HCT116 (cell line): Measurements from ENCODE around the gene TMEM176B. TPM values are rescaled to one million over a fixed set of nuclear protein-coding genes. Genes with fewer than 3 reads are reported as not detected.

Experiments
- ATAC-seq: fragments of 200-7000 bp; cut with Tn5 transposase; 2 replicates; pipeline ENCODE4 v1.9.1; 2020; ENCODE audit warnings: mild to moderate bottlenecking, moderate library complexity
- BruUV-seq: library from RNA; stranded (reverse); fragments of 400-500 nt; replicated peaks from 2 replicates; lab custom pipeline; 2021; lab: Mats Ljungman, UMichigan
- CTCF ChIA-PET: fragments of 300-600 bp; sonication (Branson Sonifier 250); formaldehyde crosslinking; loops from one replicate; lab custom pipeline; 2021; ENCODE audit warnings: antibody characterized with exemption; lab: Charles Lee
- POLR2A ChIA-PET: fragments of 300-600, 350-600 bp; sonication (Branson Sonifier 250); formaldehyde crosslinking; loops from one replicate; lab custom pipeline; 2021; ENCODE audit warnings: antibody characterized with exemption; lab: Charles Lee
- RAD21 ChIA-PET, 2 experiments: fragments of 300-600 bp; sonication (Branson Sonifier 250); formaldehyde crosslinking; loops; one replicate each; lab custom pipeline; 2023; ENCODE audit warnings: low total read pairs in 2 of 2; ENCODE audit not compliant: uncharacterized antibody in 2 of 2, unreplicated experiment in 2 of 2, low non-redundant PET in 1 of 2; lab: Charles Lee
- DNase-seq: peaks from one replicate; pipeline ENCODE4 v3.0.0-alpha.2; 2010; ENCODE audit warnings: low read depth, low spot score
- H2AFZ ChIP-seq: fragments of 200-600 bp; shearing (Covaris generic), sonication (generic); 2 replicates; pipeline ENCODE4 v1.6.1; 2017; ENCODE audit warnings: low read depth, mixed run types, mixed read lengths, antibody characterized with exemption, low read length; ENCODE audit not compliant: poor library complexity, severe bottlenecking
- H3K27ac ChIP-seq: 2 replicates; pipeline ENCODE4 v1.5.1; 2012; ENCODE audit warnings: low read depth, low read length
- H3K27me3 ChIP-seq: fragments of 200-600 bp; sonication (generic); 2 replicates; pipeline ENCODE4 v1.6.1; 2016; ENCODE audit warnings: mixed run types, low read length, mixed read lengths; ENCODE audit not compliant: insufficient read depth
- H3K36me3 ChIP-seq, 2 experiments: fragments of 200-500 bp in 1 of 2; fragments of 200-600 bp in 1 of 2; sonication (Bioruptor generic) in 1 of 2; sonication (generic) in 1 of 2; 2 replicates each; pipeline versions ENCODE4 v1.5.1 to v1.6.1; 2014 to 2016; ENCODE audit warnings: low read length in 2 of 2, inconsistent platforms in 1 of 2, mixed read lengths in 1 of 2, mixed run types in 1 of 2; ENCODE audit not compliant: insufficient read depth in 2 of 2, control insufficient read depth in 1 of 2
- H3K4me1 ChIP-seq, 2 experiments: fragments of 200-600 bp in 1 of 2; sonication (generic) in 1 of 2; 2 replicates each; pipeline versions ENCODE4 v1.5.1 to v1.6.1; 2012 to 2017; ENCODE audit warnings: low read length in 2 of 2, inconsistent platforms in 1 of 2, mild to moderate bottlenecking in 1 of 2, mixed read lengths in 1 of 2, mixed run types in 1 of 2, moderate library complexity in 1 of 2; ENCODE audit not compliant: insufficient read depth in 2 of 2, control insufficient read depth in 1 of 2
- H3K4me2 ChIP-seq: fragments of 200-600 bp; sonication (generic); 2 replicates; pipeline ENCODE4 v1.6.1; 2017; ENCODE audit warnings: mixed run types, low read length, mixed read lengths
- H3K4me3 ChIP-seq, 2 experiments: fragments of 200-600 bp in 1 of 2; sonication (generic) in 1 of 2; replicated peaks in 1 of 2; 2 replicates each; pipeline ENCODE4 v1.5.1; 2011 to 2016; ENCODE audit warnings: low read length in 2 of 2, control low read depth in 1 of 2, low read depth in 1 of 2, mild to moderate bottlenecking in 1 of 2, mixed read lengths in 1 of 2, mixed run types in 1 of 2
- H3K79me2 ChIP-seq: fragments of 200-600 bp; sonication (generic); 2 replicates; pipeline ENCODE4 v1.6.1; 2017; ENCODE audit warnings: mild to moderate bottlenecking, mixed run types, low read length, moderate library complexity, mixed read lengths; ENCODE audit not compliant: insufficient read depth
- H3K9ac ChIP-seq: fragments of 200-600 bp; sonication (generic); 2 replicates; pipeline ENCODE4 v1.6.1; 2016; ENCODE audit warnings: low read length, mixed read lengths
- H3K9me2 ChIP-seq: fragments of 200-600 bp; sonication (generic), shearing (Covaris generic); 2 replicates; pipeline ENCODE4 v1.6.1; 2017; ENCODE audit warnings: mixed run types, mild to moderate bottlenecking, moderate library complexity; ENCODE audit not compliant: insufficient read depth
- H3K9me3 ChIP-seq, 2 experiments: fragments of 200-500 bp in 1 of 2; fragments of 200-600 bp in 1 of 2; sonication (Bioruptor generic) in 1 of 2; sonication (generic) in 1 of 2; 2 replicates each; pipeline ENCODE4 v1.6.1; 2014 to 2017; ENCODE audit warnings: low read length in 2 of 2, mixed read lengths in 2 of 2, inconsistent platforms in 1 of 2, low read depth in 1 of 2, mild to moderate bottlenecking in 1 of 2, mixed run types in 1 of 2, moderate library complexity in 1 of 2; ENCODE audit not compliant: control insufficient read depth in 1 of 2, insufficient read depth in 1 of 2
- H4K20me1 ChIP-seq: fragments of 200-600 bp; sonication (generic), shearing (Covaris generic); 2 replicates; pipeline ENCODE4 v1.6.1; 2017; ENCODE audit warnings: mixed run types, mild to moderate bottlenecking, moderate library complexity; ENCODE audit not compliant: insufficient read depth
- CBX3 ChIP-seq: IDR thresholded peaks from 2 replicates; pipeline ENCODE4 v1.6.1; 2012; ENCODE audit warnings: low read depth
- EGR1 ChIP-seq: IDR thresholded peaks from 2 replicates; pipeline ENCODE4 v1.6.1; 2012; ENCODE audit warnings: low read depth
- EZH2 ChIP-seq: fragments of 200-600 bp; sonication (generic); IDR thresholded peaks from 2 replicates; pipeline ENCODE4 v1.6.1; 2017; ENCODE audit warnings: antibody characterized with exemption, mixed run types
- EZH2phosphoT487 ChIP-seq: fragments of 200-600 bp; IDR thresholded peaks from 2 replicates; pipeline ENCODE4 v1.6.1; 2018; ENCODE audit warnings: antibody characterized with exemption, borderline replicate concordance
- MAX ChIP-seq: IDR thresholded peaks from 2 replicates; pipeline ENCODE4 v1.6.1; 2012
- POLR2AphosphoS5 ChIP-seq: IDR thresholded peaks from 2 replicates; pipeline ENCODE4 v1.6.1; 2011; ENCODE audit warnings: mild to moderate bottlenecking, low read depth, low read length, moderate library complexity
- SIN3A ChIP-seq: IDR thresholded peaks from 2 replicates; pipeline ENCODE4 v1.6.1; 2012; ENCODE audit warnings: low read depth
- SP1 ChIP-seq: IDR thresholded peaks from 2 replicates; pipeline ENCODE4 v1.6.1; 2012; ENCODE audit warnings: low read depth
- TCF7L2 ChIP-seq: IDR thresholded peaks from 2 replicates; pipeline ENCODE4 v1.7.0; 2011; ENCODE audit warnings: borderline replicate concordance, inconsistent platforms; ENCODE audit not compliant: insufficient read depth, insufficient read length; ENCODE audit errors: extremely low read depth
- intact Hi-C: fragments of 100-400 bp; cut with micrococcal nuclease; formaldehyde crosslinking; loops from 2 replicates; pipeline ENCODE4 v1.10.0; 2022
- total RNA-seq: library from RNA; stranded (reverse); gene quantifications from one replicate; pipeline ENCODE4 v1.2.1, GENCODE V29; 2021; ENCODE audit not compliant: unreplicated experiment

TMEM176B gene
- total RNA-seq, 1 experiment from 2014 or later: 0.42 TPM

- no peak for TF ChIP-seq EZH2phosphoT487
- TF ChIP-seq, all 23 proteins: peak for 0
Measured at GRCh38 chr7:150838965-150839650, 38.9 kb upstream of the TMEM176B start (continued).

- intact Hi-C loops: no loop called here
- ATAC-seq (no peak), DNase-seq (no peak)
- Histone ChIP-seq H3K9me3 (no peaks in the 10 kb centered on the region), H3K79me2 (no peaks in the 10 kb centered on the region), H3K9ac (no peak overlapping the region), H4K20me1 (no peaks in the 10 kb centered on the region), H2AFZ (no peak overlapping the region), H3K27ac (no peak overlapping the region), H3K9me2 (no peaks in the 10 kb centered on the region), H3K4me2 (no peak overlapping the region), H3K36me3 (no peaks in the 10 kb centered on the region), H3K27me3 (peaks cover 20% of the 10 kb centered on the region; the same call in 1 of the 2 replicates), H3K4me1 (no peaks in the 10 kb centered on the region), H3K4me3 (no peak overlapping the region)
- no peak for TF ChIP-seq MAX
- TF ChIP-seq SIN3A: no peak
- no peak for TF ChIP-seq CBX3
- no peak for TF ChIP-seq EZH2
- TF ChIP-seq EZH2phosphoT487: no peak
- TF ChIP-seq POLR2AphosphoS5: no peak
- TF ChIP-seq TCF7L2: no peak
- TF ChIP-seq SP1: no peak
- TF ChIP-seq EGR1: no peak
- ChIA-PET RAD21 (no interaction called here), POLR2A (no interaction called here), CTCF (no interaction called here)
- BruUV-seq: no TSS peak
Measured at GRCh38 chr7:150835702-150836280, 35.6 kb upstream of the TMEM176B start.
